Activated CD4-positive, CD25-positive, alpha-beta regulatory T cell (primary cell): ENCODE measurements around the gene CCNL2.
A peak's percentile ranks its signal among the peaks of the same experiment; 100 is the strongest.
"Not testable (repeated sequence)": the region's sequence is repeated elsewhere in the genome, so short reads cannot be mapped to it uniquely, and the experiment has no call there.

Experiments
- DNase-seq, 4 experiments: peaks; one replicate each; lab custom pipeline; 2025; lab: John Stamatoyannopoulos, UW

CCNL2 gene

DNA sequence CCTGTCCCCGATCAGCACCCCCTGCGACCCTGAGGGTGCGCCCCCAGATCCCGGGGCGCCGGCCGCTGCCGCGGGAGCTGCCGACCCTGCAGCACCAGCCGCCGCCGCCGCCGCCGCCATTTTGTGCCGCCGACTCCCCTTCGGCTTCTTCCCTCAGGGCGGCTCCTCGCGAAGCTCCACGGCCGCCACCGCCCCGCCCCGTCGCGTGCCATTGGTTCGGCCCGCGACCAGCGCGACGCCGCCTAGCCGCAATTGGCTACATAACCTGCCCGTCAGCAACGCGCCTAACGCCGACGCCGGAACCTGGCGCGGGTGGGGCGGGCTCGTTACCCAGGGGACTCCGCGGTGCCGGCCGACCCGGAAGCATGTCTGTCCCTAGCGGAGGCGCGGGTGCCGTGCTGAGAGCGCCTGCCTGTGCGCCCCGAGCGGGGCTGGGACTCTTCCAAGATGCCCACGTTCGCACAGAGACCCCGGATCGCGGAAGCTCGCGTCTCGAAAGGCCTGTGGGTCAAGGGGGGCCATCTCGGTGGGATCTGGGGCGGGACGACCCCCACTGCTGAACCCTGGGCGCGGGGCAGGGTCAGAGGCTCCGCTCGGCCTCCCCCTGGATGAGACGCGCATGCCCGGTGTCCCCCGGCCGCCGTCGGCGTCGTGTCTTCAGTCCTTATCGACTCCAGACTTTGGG lies at the start of gene CCNL2:
TSS of gene CCNL2 (minus strand) at position 149 of the 685 bp plus-strand sequence. CDS start at position 120, 29 bp downstream.
- DNase-seq, result peak; percentile 98 to 99 (median 98)

DNA sequence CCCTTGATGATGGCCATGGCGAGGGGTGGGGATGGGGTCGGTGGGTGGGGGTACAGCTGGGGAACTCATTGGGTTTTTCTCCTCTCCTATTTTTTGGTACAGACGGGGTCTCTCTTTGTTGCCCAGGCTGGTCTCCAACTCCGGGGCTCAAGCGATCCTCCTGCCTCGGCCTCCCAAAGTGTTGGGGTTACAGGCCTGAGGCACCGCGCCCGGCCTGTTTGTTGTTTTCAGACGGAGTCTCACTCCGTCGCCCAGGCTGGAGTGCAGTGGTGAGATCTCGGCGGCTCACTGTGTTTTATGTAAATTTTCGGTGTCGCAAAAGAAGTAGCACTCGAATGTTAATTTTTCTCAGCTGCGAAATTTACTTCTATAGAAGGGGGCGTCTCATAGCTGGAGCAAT lies 47.5 kb upstream of the CCNL2 start:
- not testable (repeated sequence) for DNase-seq

DNA sequence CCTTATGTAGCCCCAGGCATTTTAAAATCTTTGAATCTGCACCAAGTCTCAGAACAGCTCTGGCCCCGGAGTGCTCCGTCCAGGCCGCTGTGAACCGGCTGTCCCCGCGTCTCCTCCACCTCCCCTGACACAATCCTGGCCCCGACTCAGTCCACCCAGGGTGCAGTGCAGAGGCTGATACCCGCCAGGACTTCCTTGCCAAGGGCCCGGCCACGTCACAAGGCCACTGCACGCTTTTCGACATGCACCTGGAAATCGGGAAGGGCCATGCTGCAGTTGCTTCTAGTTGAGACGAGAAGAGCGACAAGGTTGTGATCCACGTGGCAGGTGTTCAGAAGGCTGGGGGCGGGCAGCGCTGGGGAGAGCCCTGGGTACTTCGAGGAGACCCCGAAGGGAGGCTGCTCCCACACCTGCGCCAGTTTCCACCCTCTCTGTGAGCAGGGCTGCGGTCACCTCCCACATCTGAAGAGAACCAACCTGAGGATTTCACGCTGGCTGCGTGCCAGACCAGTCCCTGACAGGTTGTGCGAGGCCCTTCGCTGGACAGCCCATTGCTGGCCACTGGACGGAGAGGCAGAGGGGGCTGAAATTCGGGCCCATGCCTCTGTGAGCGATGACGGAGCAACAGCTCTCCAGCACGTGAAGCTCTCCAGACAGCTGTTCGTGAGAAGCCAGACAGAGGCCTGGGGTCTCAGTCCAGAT lies 43.1 kb upstream of the CCNL2 start:
- DNase-seq, result no peak

DNA sequence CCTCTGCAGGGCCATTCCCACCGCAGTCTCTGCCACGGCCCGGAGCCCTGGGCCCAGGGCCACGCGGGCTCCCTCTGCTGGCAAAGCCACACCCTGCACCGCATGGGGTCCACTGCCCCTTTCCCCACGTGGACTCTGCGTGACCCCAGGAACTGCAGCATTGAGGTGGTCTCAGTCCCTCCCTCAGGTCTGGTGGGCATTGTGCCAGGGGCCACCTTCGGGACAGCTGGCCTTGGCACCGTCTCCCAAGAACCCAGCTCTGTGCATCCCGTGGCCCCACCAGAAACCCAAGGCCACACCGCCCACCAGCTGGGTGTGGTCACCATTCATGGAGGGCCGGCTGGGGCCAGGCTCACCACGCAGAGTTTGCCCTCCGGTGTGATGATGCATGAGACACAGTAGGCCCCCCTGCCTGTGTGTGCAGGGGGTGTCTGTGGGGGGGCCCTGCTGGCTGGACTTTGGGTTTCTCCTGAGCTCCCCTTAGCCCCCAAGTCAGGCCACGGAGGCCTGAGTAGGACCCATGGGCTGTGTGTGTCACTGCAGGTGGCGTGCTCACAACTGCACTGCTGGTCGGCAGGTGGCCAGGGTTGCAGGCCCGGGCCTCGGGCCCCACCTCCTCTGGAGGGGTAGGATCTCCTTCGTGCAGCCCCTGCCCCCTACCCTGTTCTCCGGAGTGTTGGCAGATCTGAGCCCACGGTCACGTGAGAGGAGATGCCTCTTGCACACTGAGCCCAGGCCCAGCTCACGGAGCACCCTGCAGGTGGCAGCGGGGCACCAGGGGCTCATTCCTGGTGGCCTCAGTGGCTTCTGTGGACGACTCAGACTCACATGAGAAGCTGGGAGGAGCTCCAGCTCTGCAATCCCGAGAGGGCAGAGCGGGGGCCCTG lies 42.1 kb upstream of the CCNL2 start:
- DNase-seq, result peak; percentile 25 to 47 (median 36)

DNA sequence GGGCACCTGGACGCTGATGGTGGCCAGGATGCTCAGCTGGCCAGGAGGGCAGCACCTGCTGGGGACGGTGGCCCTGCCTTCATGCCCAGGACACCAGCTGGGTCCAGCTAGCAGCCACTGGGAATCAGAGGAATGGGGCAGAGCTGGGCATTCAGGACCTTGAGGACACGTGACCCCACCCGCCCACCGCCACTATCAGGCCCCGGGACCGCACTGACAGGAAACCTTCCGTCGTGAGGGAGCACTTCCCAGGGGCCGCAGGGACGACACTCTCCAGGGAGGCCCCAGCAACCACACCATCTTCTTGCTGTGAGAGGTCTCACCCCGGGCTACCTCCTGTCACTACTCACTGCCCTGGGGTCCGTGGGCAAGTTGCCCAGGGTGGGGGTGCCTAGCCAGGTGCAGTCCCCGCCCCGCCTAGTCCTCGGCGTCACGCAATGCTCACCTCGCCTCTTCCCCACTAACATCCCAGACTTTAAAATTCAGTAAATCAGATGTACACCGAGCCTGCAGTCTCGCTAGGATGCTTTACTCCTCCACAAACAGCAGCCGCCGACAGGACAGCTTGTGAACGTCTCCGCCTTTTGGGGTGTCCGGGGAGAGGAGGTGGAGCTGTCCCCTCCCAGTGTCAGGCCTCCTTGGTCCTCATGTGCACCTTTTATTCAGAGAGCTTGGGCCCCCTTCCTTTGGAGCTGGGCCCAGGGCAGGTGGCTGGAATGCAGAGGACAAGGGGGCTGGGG lies 41.3 kb upstream of the CCNL2 start:
- DNase-seq, result no peak

DNA sequence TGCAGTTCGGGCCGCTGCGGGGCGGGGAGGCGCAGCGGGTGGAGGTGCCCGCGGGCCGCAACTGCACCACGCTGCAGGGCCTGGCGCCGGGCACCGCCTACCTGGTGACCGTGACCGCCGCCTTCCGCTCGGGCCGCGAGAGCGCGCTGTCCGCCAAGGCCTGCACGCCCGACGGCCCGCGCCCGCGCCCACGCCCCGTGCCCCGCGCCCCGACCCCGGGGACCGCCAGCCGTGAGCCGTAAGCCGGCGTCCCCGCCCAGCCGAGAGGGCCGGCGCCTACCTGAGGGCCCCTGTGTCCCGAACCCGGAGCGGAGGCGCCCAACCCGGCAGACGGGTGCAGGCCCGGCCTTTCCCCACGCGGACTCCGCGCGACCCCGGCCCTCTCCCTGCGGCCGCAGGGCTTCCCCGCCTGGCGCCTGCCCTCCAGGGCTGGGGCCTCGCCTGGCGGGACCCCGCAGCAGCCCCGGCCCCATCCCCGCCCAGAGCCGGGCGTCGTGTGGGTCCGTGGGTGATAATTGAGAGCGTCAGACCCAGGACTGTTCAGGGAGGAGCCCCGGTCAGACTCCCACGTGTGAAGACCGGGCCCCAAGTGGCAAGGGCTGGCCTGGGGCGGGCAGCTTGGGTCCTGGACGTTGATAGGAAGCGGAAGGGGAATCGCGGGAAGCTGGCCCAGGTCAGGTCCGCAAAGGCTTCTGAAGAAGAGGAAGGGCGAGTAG lies 40.6 kb upstream of the CCNL2 start:
- DNase-seq, result no peak

DNA sequence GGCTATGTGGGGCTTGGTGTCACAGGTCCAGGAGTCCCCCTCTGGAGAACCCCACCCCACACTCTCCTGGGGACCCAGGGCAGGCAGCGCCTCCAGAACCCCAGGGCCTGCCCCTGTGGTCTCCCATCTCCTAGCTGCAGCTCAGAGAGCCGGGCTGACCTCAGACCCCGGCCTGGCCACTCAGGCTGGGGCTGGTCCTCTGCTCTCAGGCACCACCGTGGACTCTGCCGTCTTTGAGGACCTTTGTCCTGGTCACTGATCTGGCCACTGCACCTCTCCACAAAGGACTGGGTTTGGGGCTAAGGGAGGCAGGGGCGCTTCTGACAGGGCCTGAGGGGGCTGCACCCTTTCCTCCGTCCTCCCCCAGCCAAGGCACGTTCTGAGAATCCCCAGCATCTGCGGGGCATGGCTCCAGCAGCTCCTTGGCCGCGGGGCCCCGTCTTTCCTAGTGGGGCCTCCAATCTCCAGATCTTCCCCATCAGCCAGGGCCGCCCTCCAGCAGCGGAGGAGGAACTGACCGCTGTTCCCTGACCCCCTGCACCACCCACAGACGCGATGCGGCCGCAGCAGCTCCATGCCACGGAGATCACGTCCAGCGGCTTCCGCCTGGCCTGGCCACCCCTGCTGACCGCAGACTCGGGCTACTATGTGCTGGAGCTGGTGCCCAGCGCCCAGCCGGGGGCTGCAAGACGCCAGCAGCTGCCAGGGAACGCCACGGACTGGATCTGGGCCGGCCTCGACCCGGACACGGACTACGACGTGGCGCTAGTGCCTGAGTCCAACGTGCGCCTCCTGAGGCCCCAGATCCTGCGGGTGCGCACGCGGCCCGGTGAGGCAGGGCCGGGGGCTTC lies 39.6 kb upstream of the CCNL2 start:
- DNase-seq, result no peak

DNA sequence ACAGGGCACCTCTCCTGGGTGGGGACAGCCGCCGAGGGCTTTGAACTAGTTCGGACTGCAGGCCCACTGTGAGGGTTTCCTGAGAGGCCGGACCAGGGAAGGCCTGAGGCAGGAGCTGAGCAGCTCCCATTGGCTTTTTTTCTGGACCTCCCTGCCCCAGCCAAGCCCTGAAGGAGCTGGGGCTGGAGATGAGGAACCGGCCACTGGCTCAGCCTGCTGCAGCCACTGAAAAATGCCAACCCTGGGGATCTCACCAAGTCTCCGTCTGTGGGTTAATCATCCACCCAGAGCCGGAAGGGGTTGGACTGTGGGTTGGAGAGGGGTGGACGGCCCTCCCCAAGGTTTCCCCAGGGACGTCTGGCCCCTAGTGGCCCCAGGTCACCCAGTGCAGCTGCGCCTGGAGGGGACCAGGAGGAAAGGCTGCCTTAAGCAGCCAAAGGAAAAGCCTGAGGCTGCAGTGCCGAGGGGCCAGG lies 38.8 kb upstream of the CCNL2 start:
- no peak for DNase-seq

DNA sequence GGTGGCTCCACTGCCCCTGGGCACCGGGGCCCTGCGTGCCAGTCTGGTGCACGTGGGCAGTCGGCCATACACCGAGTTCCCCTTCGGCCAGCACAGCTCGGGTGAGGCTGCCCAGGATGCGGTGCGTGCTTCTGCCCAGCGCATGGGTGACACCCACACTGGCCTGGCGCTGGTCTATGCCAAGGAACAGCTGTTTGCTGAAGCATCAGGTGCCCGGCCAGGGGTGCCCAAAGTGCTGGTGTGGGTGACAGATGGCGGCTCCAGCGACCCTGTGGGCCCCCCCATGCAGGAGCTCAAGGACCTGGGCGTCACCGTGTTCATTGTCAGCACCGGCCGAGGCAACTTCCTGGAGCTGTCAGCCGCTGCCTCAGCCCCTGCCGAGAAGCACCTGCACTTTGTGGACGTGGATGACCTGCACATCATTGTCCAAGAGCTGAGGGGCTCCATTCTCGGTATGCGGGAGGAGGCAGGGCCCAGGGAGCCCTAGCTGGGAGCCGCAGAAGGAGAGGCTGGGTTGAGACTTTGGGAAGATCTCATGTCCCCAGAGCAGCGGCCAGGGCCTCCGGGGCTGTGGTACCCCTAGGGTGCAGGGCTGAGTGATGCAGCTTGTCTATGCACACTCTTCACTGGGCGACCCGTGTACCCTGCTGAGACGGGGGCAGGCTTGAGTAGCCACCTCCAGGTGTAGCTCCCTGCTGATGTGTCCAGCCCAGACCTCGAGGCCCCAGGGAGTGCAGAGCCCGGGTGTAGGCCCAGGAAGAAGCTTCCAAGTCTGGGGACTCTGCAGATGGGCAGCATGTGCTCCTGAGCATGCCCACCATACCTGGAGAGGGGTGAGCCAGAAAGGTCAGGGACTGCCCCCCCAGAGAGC lies 38.1 kb upstream of the CCNL2 start:
- DNase-seq, result no peak

DNA sequence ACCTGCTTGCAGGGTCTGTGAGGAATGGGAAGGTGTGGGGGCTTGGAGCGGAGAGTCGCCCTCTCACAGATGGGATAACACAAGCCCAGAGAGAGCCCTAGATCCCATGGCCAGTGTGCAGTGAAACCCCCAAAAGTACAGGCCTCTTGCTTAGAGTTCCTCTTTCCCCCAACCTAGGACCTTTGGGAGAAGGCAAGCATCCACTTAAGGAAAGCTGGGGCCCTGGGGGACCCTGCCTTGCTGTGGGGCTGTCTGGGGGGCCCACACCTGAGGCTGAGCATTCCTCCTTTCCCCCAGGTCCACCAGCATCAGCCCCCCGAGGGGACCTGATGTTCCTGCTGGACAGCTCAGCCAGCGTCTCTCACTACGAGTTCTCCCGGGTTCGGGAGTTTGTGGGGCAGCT lies 37.5 kb upstream of the CCNL2 start:
- DNase-seq, result no peak

DNA sequence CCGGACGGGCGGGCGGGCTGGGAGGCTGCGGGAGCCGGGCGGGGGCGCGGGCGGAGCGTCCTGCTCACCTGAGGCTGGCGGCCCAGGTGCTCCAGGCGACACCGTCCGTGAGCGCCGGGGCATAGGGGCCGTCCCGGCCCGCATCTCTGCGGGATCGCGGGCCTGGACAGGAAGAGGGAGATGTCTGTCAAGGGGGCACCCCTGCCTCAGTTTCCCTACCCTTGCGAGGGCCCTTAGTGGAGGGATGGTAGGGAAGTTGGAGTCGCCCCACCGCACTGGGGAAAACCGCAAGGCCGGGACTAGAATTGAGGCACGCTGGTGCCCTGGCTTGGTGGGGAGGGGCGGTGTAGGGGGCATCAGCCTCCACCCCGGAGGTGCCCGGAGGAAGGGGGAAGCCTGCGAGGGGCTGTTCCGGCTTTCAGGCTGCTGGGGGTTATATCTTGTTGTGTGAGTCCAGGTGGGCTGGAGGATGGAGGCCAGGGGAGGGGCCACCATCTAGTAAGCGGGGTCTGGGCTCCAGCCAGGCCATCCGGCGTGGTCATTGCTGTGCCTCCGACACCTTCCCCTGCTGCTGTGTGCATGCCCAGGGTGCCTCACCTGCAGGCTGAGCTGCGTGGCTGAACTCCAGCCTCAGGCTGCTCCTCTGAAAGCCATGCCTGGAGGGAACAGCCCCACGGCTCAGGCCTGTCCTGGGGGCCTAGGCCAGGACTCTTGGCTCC lies 36.9 kb upstream of the CCNL2 start:
- no peak for DNase-seq

DNA sequence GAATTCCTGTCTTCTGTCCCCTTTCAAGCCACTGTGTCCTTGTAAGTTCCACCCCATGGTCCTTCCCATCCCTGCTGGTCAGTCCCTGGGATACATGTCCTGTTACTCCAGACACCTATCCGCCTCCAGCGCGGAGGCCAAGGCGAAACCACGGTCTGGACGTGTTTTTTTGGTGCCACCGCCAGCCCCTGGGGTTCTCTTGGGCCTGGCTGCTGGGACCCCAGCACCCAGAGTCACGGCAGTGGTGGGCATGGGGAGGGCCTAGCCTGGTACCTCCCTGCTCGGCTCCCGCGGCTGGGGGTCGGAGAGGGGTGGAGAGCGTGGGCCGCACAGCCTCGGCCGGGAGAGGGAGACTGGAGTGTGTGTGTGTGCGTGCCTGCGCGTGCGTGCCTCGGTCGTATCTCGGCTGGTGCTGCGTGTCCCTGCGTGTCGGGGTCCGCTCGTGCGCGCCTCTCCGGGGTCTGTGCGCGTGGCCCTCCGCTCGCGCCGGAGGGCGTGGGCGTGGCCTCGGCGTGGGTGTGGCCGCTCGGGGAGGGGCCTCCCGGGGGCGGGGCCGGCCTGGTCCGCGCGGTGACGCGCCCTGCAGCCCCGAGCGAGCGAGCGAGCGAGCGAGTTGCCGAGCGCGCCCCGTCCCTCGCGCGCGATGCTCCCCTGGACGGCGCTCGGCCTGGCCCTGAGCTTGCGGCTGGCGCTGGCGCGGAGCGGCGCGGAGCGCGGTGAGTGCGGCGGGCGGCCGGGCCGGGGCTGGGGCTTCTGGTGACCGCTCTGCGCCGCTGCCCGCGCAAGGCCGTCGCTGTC lies 36.2 kb upstream of the CCNL2 start, which contains the start of gene VWA1:
TSS of gene VWA1 (plus strand) at position 585 of the 798 bp plus-strand sequence. CDS start at position 644, 59 bp downstream.
- peak in 2 of 4 experiments; percentile 24 to 27 for DNase-seq

DNA sequence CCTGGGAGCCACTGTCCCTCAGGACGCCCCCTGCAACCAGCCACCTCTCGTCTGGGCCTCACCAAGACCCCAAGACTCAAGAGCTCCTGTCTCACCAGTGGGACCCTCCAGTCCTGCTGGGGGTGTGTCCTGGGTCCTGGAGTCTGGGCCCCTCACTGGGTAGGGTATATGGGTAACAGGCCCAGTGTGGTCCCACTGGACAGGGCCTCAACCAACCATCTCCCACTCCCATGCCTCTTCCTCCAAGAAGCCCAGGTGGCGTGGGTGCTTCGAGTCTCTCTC lies 35.6 kb upstream of the CCNL2 start:
- DNase-seq, result no peak

DNA sequence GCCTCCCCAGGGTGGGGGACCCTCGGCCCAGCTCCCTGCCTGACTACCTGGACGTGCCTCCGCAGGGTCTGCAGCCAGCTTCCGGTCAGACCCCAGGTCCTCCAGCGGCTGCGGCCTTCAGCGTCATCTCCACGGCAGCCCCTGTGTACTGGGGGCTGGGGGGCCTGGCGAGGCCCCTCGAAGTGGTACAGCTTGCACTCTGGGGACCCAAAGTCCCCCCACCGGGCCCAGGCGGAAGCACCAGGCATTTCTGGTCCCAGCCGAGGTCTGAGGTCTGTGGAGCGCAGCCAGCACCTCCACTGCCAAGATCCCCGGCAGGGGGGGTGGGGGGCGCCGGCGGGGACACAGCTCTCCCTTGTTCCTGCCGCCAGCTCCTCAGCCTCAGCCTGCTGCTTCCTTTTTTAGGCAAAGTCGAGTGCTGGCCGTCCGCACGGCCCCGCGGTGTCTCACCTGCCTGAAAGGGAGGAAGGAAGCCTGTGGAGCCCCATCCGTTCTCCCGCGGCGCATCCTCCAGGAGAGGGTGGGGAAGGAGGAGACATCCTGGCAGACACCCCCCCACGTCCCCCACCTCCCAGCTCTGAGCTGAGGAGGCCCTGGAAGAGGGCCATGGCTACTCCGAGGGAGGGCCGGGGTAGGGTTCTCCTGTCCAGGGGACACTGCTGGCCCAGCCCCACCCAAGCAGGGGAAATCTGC lies 35.1 kb upstream of the CCNL2 start:
- DNase-seq, result no peak

DNA sequence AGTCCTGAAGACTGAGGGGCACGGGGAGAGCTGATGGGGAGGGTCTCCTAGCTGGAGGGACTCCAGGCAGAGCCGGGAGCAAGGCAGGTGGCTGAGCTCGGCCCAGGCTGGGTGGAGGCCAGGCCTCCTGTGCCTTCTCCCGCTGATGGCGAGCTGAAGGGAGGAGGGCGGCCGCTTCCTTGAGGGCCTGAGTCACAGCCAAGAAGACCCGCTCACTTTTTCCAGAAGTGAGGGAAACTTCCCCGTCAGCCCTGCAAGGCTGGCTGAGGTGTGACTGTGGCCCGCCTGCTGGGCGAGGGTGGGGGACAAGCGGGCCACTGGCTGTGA lies 34.6 kb upstream of the CCNL2 start:
- no peak for DNase-seq

DNA sequence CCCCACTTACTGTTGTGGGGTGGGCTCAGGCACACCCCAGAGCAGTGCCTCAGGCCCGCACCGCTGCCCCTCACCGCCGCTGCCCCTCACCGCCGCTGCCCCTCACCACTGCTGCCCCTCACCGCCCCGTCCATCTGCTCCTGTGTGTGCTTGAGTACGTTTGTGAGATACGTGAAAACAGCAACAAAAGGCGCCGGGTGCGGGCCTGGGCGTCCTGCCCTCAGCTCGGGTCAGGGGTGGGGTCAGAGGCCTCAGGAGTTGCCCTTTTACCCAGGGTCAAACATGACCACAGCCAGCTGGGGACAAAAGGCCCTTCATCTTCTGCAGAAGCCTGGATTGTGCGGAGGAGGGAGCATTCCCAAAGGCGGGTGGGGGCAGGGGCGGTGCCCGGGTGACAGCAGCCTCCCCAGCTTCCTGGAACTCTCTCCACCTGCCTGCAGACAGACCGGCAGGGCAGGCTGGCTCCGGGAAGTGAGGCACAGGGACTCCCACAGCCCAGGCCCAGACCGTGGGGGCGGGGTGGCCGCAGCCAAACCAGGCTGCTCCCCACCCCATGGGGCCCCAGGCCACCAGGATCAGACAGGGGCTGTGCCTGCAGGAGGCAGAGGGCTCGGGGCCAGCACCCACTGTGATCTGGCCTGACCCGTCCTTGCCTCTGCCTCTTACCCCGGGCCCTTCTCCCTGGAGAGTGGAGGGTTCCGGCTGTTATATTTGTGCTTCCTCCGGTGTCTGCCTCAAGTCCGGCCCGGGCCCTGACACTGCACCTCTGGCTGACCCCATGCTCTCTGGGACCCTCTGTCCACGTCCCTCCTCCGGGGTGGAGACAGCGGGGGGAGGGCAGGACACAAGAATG lies 34.0 kb upstream of the CCNL2 start:
- no peak for DNase-seq
